ENCODE data around the gene LRRTM4. TPM values are rescaled to one million over a fixed set of nuclear protein-coding genes. Genes with fewer than 3 reads are reported as not detected.

LRRTM4 gene
- total RNA-seq, 1 experiment from 2014 or later: 9.4 TPM

DNA sequence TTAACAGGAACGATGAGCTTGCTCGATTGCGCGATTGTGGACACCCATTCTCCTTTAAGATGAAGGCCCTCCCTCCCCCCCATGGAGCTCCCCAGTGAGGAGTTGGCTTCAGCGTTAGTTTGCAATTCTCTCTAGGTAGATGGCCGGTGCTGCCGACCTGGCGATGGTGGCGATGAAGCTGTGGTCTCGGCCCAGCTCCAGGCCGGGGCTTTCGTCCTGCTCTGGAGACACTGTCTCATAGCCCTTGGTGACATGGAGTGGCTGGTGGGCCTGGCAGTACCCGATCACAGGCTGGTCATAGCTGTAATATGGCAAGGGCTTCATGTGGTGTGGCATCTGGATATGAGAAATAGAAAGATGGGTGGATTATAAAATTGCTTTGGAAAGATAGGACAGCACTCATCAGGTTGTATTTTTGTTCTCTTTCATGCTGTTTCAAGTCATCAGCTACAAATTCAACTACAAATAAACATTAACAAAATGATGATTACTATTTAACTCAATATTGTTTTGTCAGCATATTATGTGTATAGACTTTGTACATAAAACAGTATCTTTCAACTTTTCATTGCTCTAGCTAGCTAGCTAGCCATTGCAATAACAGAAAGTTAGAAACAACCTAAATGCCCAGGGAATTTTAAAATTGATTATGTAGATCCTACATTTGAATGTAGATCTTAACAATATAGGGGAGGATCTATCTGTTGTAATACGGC lies 773.4 kb downstream of the LRRTM4 start:
- Mint-ChIP-seq H3K27ac (no peak overlapping the region), H3K4me1 (peaks cover 3% of the 10 kb centered on the region; the same call in 1 of the 2 replicates), H3K27me3 (ENCODE audit: low read depth) (no peaks in the 10 kb centered on the region), H3K36me3 (no peaks in the 10 kb centered on the region), H3K4me3 (no peak overlapping the region), H3K9me3 (peaks cover 3% of the 10 kb centered on the region; the same call in 1 of the 2 replicates)
- TF ChIP-seq NFATC4 (CRISPR knock-in tag; IDR thresholded peaks at IDR 0.05) (no peak), ZNF219 (CRISPR knock-in tag; IDR thresholded peaks at IDR 0.05; ENCODE audit: borderline replicate concordance) (no peak), ATF1 (CRISPR knock-in tag; IDR thresholded peaks at IDR 0.05) (no peak), ZBTB43 (CRISPR knock-in tag; IDR thresholded peaks at IDR 0.05) (no peak)
- TF ChIP-seq, protein P1, sequence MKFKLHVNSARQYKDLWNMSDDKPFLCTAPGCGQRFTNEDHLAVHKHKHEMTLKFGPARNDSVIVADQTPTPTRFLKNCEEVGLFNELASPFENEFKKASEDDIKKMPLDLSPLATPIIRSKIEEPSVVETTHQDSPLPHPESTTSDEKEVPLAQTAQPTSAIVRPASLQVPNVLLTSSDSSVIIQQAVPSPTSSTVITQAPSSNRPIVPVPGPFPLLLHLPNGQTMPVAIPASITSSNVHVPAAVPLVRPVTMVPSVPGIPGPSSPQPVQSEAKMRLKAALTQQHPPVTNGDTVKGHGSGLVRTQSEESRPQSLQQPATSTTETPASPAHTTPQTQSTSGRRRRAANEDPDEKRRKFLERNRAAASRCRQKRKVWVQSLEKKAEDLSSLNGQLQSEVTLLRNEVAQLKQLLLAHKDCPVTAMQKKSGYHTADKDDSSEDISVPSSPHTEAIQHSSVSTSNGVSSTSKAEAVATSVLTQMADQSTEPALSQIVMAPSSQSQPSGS (CRISPR knock-in tag; IDR thresholded peaks at IDR 0.05; ENCODE audit: borderline replicate concordance, low read depth): no peak
- TF ChIP-seq, protein P2, sequence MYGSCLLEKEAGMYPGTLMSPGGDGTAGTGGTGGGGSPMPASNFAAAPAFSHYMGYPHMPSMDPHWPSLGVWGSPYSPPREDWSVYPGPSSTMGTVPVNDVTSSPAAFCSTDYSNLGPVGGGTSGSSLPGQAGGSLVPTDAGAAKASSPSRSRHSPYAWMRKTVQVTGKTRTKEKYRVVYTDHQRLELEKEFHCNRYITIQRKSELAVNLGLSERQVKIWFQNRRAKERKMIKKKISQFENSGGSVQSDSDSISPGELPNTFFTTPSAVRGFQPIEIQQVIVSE (CRISPR knock-in tag; IDR thresholded peaks at IDR 0.05; ENCODE audit: borderline replicate concordance): no peak
- TF ChIP-seq, protein P3, sequence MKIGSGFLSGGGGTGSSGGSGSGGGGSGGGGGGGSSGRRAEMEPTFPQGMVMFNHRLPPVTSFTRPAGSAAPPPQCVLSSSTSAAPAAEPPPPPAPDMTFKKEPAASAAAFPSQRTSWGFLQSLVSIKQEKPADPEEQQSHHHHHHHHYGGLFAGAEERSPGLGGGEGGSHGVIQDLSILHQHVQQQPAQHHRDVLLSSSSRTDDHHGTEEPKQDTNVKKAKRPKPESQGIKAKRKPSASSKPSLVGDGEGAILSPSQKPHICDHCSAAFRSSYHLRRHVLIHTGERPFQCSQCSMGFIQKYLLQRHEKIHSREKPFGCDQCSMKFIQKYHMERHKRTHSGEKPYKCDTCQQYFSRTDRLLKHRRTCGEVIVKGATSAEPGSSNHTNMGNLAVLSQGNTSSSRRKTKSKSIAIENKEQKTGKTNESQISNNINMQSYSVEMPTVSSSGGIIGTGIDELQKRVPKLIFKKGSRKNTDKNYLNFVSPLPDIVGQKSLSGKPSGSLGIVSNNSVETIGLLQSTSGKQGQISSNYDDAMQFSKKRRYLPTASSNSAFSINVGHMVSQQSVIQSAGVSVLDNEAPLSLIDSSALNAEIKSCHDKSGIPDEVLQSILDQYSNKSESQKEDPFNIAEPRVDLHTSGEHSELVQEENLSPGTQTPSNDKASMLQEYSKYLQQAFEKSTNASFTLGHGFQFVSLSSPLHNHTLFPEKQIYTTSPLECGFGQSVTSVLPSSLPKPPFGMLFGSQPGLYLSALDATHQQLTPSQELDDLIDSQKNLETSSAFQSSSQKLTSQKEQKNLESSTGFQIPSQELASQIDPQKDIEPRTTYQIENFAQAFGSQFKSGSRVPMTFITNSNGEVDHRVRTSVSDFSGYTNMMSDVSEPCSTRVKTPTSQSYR (CRISPR knock-in tag; IDR thresholded peaks at IDR 0.05): no peak
- ATAC-seq (no peak), DNase-seq (ENCODE audit: low spot score) (no peak)
- ChIA-PET CTCF (no interaction called here), POLR2A (no interaction called here)

DNA sequence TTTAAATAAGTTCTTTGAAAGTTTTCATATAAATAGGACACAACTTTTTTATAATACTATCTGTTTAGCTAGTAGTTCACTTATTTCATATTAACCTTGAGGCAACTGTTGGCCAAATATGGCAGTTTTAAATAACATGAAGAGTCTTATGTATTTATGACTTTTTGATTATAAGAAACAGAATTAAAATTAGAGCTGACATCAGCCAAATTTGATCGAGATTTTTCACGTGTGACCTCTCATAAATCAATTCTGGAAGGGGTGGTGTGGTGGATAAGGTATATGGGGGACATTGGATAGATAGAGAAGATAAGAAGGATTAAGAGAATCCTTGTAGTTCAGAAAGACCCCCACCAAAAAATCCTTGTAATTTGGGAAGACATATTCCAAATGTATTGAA lies 776.6 kb downstream of the LRRTM4 start:
- Mint-ChIP-seq H3K27ac (no peak overlapping the region), H3K36me3 (no peaks in the 10 kb centered on the region), H3K9me3 (peaks cover 3% of the 10 kb centered on the region; the same call in 1 of the 2 replicates), H3K4me1 (peaks cover 3% of the 10 kb centered on the region; the same call in 1 of the 2 replicates), H3K4me3 (no peak overlapping the region), H3K27me3 (ENCODE audit: low read depth) (no peaks in the 10 kb centered on the region)
- ATAC-seq (no peak), DNase-seq (ENCODE audit: low spot score) (no peak)
- TF ChIP-seq ZNF263 (CRISPR knock-in tag; IDR thresholded peaks at IDR 0.05; ENCODE audit: low read depth) (no peak), ELF4 (CRISPR knock-in tag; IDR thresholded peaks at IDR 0.05; ENCODE audit: low read depth) (no peak), JAZF1 (CRISPR knock-in tag; IDR thresholded peaks at IDR 0.05) (no peak), NR2C2 (CRISPR knock-in tag; IDR thresholded peaks at IDR 0.05) (no peak), FOXK1 (CRISPR knock-in tag; IDR thresholded peaks at IDR 0.05) (no peak), HMGA2 (CRISPR knock-in tag; IDR thresholded peaks at IDR 0.05) (no peak), ATF1 (CRISPR knock-in tag; IDR thresholded peaks at IDR 0.05) (no peak), MYBL2 (CRISPR knock-in tag; IDR thresholded peaks at IDR 0.05) (no peak), ZNF317 (CRISPR knock-in tag; IDR thresholded peaks at IDR 0.05; ENCODE audit: borderline replicate concordance, low read depth) (no peak), SOX15 (CRISPR knock-in tag; IDR thresholded peaks at IDR 0.05) (no peak)
- TF ChIP-seq, protein P4, sequence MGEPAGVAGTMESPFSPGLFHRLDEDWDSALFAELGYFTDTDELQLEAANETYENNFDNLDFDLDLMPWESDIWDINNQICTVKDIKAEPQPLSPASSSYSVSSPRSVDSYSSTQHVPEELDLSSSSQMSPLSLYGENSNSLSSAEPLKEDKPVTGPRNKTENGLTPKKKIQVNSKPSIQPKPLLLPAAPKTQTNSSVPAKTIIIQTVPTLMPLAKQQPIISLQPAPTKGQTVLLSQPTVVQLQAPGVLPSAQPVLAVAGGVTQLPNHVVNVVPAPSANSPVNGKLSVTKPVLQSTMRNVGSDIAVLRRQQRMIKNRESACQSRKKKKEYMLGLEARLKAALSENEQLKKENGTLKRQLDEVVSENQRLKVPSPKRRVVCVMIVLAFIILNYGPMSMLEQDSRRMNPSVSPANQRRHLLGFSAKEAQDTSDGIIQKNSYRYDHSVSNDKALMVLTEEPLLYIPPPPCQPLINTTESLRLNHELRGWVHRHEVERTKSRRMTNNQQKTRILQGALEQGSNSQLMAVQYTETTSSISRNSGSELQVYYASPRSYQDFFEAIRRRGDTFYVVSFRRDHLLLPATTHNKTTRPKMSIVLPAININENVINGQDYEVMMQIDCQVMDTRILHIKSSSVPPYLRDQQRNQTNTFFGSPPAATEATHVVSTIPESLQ (CRISPR knock-in tag; IDR thresholded peaks at IDR 0.05): no peak
- ChIA-PET POLR2A (no interaction called here), CTCF (no interaction called here)

Measured in WTC11 (cell line).